ENCODE results near the gene C5AR2. TPM values are rescaled to one million over a fixed set of nuclear protein-coding genes. Genes with fewer than 3 reads are reported as not detected.

The C5AR2 gene
- total and polyA plus RNA-seq, 2 experiments from 2014 or later: 0.28 TPM; not detected in 1

DNA sequence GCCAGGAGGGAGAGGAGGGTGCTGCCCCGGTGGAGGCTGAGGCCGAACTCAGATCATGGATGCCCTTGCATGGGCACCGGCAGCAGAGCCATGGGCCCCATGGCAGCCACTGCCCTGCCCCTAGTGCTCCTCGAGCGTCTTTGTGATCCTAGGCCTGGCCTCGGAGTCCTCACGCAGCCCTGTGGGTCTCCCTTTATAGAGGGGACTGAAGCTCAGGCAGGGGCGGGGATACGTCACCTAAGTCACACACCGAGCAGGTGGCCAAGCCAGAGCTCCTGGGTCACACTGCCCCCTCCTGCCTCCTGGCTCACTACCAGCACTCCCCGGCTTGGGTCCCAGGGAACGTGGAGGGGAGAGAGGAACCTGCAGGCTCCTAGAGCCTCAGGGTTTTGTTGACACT, 45.8 kb downstream of the C5AR2 start:
- Histone ChIP-seq H3K27me3 (ENCODE audit: insufficient read depth) (no peaks in the 10 kb centered on the region), H2AFZ (no peak overlapping the region), H3F3A (replicated peaks; ENCODE audit: low read depth) (peaks cover 6% of the 10 kb centered on the region; the same call in 1 of the 2 replicates), H3K36me3 (ENCODE audit: insufficient read depth) (0 out of 2 replicates have a peak, but pooled peaks cover 9% of the 10 kb centered on the region), H3K4me2 (no peak overlapping the region), H3K4me1 (ENCODE audit: insufficient read depth) (no peaks in the 10 kb centered on the region), H4K20me1 (replicated peaks; ENCODE audit: insufficient read depth) (no peaks in the 10 kb centered on the region; the same call in 1 of the 2 replicates), H3K79me2 (replicated peaks; ENCODE audit: insufficient read depth) (no peaks in the 10 kb centered on the region), H3K9me2 (ENCODE audit: insufficient read depth) (no peaks in the 10 kb centered on the region), H3K27ac (ENCODE audit: low read depth) (no peak overlapping the region), H3K4me3 (no peak overlapping the region)
- H3K4me1 Mint-ChIP-seq: no peaks in the 10 kb centered on the region; the same call in 2 of the 3 replicates
- H3K9me3 Mint-ChIP-seq: no peaks in the 10 kb centered on the region
- TF ChIP-seq, protein P1, sequence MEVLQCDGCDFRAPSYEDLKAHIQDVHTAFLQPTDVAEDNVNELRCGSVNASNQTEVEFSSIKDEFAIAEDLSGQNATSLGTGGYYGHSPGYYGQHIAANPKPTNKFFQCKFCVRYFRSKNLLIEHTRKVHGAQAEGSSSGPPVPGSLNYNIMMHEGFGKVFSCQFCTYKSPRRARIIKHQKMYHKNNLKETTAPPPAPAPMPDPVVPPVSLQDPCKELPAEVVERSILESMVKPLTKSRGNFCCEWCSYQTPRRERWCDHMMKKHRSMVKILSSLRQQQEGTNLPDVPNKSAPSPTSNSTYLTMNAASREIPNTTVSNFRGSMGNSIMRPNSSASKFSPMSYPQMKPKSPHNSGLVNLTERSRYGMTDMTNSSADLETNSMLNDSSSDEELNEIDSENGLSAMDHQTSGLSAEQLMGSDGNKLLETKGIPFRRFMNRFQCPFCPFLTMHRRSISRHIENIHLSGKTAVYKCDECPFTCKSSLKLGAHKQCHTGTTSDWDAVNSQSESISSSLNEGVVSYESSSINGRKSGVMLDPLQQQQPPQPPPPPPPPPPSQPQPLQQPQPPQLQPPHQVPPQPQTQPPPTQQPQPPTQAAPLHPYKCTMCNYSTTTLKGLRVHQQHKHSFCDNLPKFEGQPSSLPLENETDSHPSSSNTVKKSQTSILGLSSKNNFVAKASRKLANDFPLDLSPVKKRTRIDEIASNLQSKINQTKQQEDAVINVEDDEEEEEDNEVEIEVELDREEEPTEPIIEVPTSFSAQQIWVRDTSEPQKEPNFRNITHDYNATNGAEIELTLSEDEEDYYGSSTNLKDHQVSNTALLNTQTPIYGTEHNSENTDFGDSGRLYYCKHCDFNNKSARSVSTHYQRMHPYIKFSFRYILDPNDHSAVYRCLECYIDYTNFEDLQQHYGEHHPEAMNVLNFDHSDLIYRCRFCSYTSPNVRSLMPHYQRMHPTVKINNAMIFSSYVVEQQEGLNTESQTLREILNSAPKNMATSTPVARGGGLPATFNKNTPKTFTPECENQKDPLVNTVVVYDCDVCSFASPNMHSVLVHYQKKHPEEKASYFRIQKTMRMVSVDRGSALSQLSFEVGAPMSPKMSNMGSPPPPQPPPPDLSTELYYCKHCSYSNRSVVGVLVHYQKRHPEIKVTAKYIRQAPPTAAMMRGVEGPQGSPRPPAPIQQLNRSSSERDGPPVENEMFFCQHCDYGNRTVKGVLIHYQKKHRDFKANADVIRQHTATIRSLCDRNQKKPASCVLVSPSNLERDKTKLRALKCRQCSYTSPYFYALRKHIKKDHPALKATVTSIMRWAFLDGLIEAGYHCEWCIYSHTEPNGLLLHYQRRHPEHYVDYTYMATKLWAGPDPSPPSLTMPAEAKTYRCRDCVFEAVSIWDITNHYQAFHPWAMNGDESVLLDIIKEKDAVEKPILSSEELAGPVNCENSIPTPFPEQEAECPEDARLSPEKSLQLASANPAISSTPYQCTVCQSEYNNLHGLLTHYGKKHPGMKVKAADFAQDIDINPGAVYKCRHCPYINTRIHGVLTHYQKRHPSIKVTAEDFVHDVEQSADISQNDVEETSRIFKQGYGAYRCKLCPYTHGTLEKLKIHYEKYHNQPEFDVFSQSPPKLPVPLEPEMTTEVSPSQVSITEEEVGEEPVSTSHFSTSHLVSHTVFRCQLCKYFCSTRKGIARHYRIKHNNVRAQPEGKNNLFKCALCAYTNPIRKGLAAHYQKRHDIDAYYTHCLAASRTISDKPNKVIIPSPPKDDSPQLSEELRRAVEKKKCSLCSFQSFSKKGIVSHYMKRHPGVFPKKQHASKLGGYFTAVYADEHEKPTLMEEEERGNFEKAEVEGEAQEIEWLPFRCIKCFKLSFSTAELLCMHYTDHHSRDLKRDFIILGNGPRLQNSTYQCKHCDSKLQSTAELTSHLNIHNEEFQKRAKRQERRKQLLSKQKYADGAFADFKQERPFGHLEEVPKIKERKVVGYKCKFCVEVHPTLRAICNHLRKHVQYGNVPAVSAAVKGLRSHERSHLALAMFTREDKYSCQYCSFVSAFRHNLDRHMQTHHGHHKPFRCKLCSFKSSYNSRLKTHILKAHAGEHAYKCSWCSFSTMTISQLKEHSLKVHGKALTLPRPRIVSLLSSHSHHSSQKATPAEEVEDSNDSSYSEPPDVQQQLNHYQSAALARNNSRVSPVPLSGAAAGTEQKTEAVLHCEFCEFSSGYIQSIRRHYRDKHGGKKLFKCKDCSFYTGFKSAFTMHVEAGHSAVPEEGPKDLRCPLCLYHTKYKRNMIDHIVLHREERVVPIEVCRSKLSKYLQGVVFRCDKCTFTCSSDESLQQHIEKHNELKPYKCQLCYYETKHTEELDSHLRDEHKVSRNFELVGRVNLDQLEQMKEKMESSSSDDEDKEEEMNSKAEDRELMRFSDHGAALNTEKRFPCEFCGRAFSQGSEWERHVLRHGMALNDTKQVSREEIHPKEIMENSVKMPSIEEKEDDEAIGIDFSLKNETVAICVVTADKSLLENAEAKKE (CRISPR knock-in tag; IDR thresholded peaks at IDR 0.05): no peak
- TF ChIP-seq, protein P2, sequence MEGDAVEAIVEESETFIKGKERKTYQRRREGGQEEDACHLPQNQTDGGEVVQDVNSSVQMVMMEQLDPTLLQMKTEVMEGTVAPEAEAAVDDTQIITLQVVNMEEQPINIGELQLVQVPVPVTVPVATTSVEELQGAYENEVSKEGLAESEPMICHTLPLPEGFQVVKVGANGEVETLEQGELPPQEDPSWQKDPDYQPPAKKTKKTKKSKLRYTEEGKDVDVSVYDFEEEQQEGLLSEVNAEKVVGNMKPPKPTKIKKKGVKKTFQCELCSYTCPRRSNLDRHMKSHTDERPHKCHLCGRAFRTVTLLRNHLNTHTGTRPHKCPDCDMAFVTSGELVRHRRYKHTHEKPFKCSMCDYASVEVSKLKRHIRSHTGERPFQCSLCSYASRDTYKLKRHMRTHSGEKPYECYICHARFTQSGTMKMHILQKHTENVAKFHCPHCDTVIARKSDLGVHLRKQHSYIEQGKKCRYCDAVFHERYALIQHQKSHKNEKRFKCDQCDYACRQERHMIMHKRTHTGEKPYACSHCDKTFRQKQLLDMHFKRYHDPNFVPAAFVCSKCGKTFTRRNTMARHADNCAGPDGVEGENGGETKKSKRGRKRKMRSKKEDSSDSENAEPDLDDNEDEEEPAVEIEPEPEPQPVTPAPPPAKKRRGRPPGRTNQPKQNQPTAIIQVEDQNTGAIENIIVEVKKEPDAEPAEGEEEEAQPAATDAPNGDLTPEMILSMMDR (conservative IDR thresholded peaks at IDR 0.05; ENCODE audit: low read depth in 2 of 2): peak in 1 of 2 experiments; percentile 22; a peak in 2 of 4 replicates
- no peak for DNase-seq (ENCODE audit: low spot score)
- H3K27me3 Mint-ChIP-seq (ENCODE audit: insufficient read depth, low read depth, poor library complexity): peaks cover 10% of the 10 kb centered on the region
- no peak overlapping the region for H3K27ac Mint-ChIP-seq
- H3K4me3 Mint-ChIP-seq: no peak overlapping the region
- no peak for ATAC-seq
- peaks cover 60% of the 10 kb centered on the region for H3K36me3 Mint-ChIP-seq (ENCODE audit: low read depth)

DNA sequence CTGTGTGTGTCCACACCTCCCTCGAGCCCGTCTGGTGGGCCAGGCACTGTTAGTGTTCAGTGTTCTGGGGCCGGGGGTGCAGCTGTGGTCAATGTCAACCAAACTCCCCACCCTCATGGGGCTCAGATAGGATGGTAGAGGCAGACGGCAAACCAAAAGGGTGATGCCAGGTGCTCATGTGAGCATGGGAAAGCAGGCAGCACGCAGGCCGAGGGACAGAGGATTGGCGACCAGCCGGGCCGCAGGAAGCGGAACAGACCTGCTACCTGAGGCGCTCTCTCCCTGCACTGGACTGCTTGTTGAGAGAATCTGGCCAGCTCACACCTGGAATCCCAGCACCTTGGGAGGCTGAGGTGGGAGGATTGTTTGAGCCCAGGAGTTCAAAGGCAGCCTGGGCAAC, 46.3 kb downstream of the C5AR2 start:
- H4K20me1 ChIP-seq (replicated peaks; ENCODE audit: insufficient read depth): no peaks in the 10 kb centered on the region; the same call in 1 of the 2 replicates
- Mint-ChIP-seq H3K27me3 (ENCODE audit: insufficient read depth, low read depth, poor library complexity) (peaks cover 10% of the 10 kb centered on the region), H3K9me3 (no peaks in the 10 kb centered on the region), H3K36me3 (ENCODE audit: low read depth) (peaks cover 57% of the 10 kb centered on the region), H3K4me1 (no peaks in the 10 kb centered on the region; the same call in 2 of the 3 replicates), H3K27ac (no peak overlapping the region), H3K4me3 (no peak overlapping the region)
- no peak overlapping the region for H3K27ac ChIP-seq (ENCODE audit: low read depth)
- H3K36me3 ChIP-seq (ENCODE audit: insufficient read depth): 0 out of 2 replicates have a peak, but pooled peaks cover 9% of the 10 kb centered on the region
- no peaks in the 10 kb centered on the region for H3K27me3 ChIP-seq (ENCODE audit: insufficient read depth)
- DNase-seq (ENCODE audit: low spot score) (no peak), ATAC-seq (no peak)
- no peaks in the 10 kb centered on the region for H3K9me2 ChIP-seq (ENCODE audit: insufficient read depth)
- H3K4me1 ChIP-seq (ENCODE audit: insufficient read depth): no peaks in the 10 kb centered on the region
- no peak overlapping the region for H3K4me2 ChIP-seq
- no peaks in the 10 kb centered on the region for H3K79me2 ChIP-seq (replicated peaks; ENCODE audit: insufficient read depth)
- H3K4me3 ChIP-seq: no peak overlapping the region
- peaks cover 6% of the 10 kb centered on the region; the same call in 1 of the 2 replicates for H3F3A ChIP-seq (replicated peaks; ENCODE audit: low read depth)
- no peak overlapping the region for H2AFZ ChIP-seq
- no peak for TF ChIP-seq ZNF114 (CRISPR knock-in tag; IDR thresholded peaks at IDR 0.05)
- TF ChIP-seq, protein P3, sequence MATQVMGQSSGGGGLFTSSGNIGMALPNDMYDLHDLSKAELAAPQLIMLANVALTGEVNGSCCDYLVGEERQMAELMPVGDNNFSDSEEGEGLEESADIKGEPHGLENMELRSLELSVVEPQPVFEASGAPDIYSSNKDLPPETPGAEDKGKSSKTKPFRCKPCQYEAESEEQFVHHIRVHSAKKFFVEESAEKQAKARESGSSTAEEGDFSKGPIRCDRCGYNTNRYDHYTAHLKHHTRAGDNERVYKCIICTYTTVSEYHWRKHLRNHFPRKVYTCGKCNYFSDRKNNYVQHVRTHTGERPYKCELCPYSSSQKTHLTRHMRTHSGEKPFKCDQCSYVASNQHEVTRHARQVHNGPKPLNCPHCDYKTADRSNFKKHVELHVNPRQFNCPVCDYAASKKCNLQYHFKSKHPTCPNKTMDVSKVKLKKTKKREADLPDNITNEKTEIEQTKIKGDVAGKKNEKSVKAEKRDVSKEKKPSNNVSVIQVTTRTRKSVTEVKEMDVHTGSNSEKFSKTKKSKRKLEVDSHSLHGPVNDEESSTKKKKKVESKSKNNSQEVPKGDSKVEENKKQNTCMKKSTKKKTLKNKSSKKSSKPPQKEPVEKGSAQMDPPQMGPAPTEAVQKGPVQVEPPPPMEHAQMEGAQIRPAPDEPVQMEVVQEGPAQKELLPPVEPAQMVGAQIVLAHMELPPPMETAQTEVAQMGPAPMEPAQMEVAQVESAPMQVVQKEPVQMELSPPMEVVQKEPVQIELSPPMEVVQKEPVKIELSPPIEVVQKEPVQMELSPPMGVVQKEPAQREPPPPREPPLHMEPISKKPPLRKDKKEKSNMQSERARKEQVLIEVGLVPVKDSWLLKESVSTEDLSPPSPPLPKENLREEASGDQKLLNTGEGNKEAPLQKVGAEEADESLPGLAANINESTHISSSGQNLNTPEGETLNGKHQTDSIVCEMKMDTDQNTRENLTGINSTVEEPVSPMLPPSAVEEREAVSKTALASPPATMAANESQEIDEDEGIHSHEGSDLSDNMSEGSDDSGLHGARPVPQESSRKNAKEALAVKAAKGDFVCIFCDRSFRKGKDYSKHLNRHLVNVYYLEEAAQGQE (IDR thresholded peaks at IDR 0.05; ENCODE audit: unreplicated experiment): no peak
- TF ChIP-seq EZH2 (IDR thresholded peaks at IDR 0.05; ENCODE audit: low read depth, unreplicated experiment): no peak
- no peak for TF ChIP-seq CREB1 (CRISPR knock-in tag; IDR thresholded peaks at IDR 0.05; ENCODE audit: low read depth)

All from GM23338 (cell line).